Measurements from ENCODE around the gene AUNIP.

DNA sequence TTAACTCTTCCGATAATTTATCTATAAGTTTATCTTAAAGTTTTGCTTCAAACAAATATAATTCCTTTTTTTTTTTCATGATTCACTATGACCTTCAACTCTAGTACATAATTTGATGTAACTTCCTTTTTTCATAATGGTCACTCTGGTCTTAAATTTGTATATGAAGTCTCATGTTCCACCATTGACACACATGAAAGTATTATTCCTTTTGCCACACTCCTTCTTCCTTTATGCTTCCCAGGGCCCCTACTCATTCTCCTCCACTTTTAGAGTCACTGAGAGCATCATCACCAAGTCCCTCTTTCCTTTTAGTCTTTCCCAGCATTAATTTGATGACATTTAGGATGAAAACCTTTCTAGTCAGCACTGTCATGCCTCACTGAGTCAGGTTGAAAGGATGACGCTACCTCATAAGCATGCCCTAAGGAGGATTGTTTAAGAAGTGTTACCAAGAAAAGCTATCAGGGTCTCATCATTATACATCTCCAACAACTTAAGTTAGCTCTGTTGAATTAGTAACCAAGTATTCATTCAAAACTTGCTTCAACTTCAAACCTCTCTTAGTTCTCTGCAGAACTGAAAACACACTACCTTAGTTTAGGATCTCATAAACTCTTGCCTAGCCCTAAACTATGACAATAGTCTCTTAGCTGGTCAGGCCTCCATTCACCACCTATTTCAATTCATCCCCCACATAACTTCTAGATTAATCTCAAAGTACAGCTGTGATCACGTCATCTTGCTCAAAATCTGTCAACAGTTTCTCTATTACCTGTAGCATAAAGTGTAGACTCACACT is 14.5 kb downstream of the AUNIP start:
- TF ChIP-seq, protein P1, sequence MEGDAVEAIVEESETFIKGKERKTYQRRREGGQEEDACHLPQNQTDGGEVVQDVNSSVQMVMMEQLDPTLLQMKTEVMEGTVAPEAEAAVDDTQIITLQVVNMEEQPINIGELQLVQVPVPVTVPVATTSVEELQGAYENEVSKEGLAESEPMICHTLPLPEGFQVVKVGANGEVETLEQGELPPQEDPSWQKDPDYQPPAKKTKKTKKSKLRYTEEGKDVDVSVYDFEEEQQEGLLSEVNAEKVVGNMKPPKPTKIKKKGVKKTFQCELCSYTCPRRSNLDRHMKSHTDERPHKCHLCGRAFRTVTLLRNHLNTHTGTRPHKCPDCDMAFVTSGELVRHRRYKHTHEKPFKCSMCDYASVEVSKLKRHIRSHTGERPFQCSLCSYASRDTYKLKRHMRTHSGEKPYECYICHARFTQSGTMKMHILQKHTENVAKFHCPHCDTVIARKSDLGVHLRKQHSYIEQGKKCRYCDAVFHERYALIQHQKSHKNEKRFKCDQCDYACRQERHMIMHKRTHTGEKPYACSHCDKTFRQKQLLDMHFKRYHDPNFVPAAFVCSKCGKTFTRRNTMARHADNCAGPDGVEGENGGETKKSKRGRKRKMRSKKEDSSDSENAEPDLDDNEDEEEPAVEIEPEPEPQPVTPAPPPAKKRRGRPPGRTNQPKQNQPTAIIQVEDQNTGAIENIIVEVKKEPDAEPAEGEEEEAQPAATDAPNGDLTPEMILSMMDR (IDR thresholded peaks at IDR 0.05) = no peak
- TF ChIP-seq POLR2A (IDR thresholded peaks at IDR 0.05) = no peak

Data from prostate gland (tissue), 2 donors.